ENCODE measurements around the gene DUSP8. TPM values are rescaled to one million over a fixed set of nuclear protein-coding genes. Genes with fewer than 3 reads are reported as not detected.

DUSP8 gene
- total RNA-seq, 4 donors from 2014 or later = 13.3 to 31.8 (median 19.8) TPM

DNA sequence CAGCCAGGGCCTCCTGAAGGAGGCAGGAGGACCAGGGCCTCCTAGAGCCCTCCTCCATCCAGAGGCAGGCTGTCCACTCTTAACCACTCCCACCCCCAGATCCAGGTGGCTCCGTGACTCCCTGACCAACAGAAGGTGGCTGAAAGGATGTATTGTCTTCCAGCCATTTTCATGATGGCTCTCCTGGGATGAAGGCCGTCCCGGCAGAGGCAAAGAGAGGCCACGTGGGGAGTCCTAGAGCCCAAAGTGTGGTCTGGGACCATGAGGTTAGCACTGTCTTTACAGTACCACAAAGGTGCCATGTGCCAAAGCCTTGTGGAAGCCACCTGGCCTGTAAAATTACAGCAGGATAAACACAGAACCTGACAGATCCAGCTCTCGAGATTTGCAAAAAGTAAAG is 42.3 kb downstream of the DUSP8 start:
- H3K27ac ChIP-seq = no peak overlapping the region
- H3K4me1 ChIP-seq = peaks cover 0 to 37% (median 14%) of the 10 kb centered on the region in 4 donors
- H3K4me3 ChIP-seq = no peak overlapping the region
- no peak for DNase-seq
- no peaks in the 10 kb centered on the region for H3K27me3 ChIP-seq
- WGBS, 2 donors (ENCODE audit: low coverage in 1 of 2) = 84 to 94% methylated on average over 4 to 5 of the region's 5 CpGs
- intact Hi-C loops (cut with DNase I; ENCODE audit: low total_unique reads) = no loop called here
- peaks cover 0 to 6% (median 0%) of the 10 kb centered on the region in 4 donors for H3K36me3 ChIP-seq
- no peaks in the 10 kb centered on the region for H3K9me3 ChIP-seq
- in situ Hi-C loops (cut with MboI; ENCODE audit: low pct_ligation_motif_present in 1 of 4, low pct_unique_long_range_greater_than_20kb in 1 of 4, low sequenced_read_pairs in 3 of 4) = no loop called here
- TF ChIP-seq POLR2AphosphoS5 (IDR thresholded peaks at IDR 0.05) = no peak

DNA sequence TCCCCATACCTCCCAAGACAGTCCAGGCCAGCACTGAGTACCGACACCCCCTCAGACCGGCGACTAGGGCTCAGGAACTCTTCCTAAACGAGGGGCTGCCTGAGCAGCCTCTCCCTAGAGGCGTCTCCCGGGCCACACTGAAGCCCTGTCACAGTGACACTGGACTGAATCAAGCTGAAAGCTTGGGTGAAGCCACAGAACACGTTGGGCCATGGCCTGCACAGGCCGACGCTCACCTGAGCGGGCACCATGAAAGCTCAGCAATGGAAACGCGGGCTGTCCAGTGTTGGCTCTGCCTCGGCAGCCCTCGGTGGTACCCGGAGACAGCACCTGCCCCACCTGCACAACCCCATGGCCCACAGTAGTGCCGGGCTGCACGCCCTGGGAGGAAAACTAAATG is 42.8 kb downstream of the DUSP8 start:
- Histone ChIP-seq H3K36me3 (peaks cover 0 to 2% (median 0%) of the 10 kb centered on the region in 4 donors), H3K27ac (no peak overlapping the region), H3K9me3 (no peaks in the 10 kb centered on the region), H3K27me3 (no peaks in the 10 kb centered on the region), H3K4me3 (no peak overlapping the region), H3K4me1 (peaks cover 0 to 33% (median 14%) of the 10 kb centered on the region in 4 donors)
- no peak for TF ChIP-seq EP300 (IDR thresholded peaks at IDR 0.05; ENCODE audit: low read depth)
- no peak for TF ChIP-seq POLR2AphosphoS5 (IDR thresholded peaks at IDR 0.05)
- TF ChIP-seq, protein P1, sequence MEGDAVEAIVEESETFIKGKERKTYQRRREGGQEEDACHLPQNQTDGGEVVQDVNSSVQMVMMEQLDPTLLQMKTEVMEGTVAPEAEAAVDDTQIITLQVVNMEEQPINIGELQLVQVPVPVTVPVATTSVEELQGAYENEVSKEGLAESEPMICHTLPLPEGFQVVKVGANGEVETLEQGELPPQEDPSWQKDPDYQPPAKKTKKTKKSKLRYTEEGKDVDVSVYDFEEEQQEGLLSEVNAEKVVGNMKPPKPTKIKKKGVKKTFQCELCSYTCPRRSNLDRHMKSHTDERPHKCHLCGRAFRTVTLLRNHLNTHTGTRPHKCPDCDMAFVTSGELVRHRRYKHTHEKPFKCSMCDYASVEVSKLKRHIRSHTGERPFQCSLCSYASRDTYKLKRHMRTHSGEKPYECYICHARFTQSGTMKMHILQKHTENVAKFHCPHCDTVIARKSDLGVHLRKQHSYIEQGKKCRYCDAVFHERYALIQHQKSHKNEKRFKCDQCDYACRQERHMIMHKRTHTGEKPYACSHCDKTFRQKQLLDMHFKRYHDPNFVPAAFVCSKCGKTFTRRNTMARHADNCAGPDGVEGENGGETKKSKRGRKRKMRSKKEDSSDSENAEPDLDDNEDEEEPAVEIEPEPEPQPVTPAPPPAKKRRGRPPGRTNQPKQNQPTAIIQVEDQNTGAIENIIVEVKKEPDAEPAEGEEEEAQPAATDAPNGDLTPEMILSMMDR (IDR thresholded peaks at IDR 0.05) = no peak
- no peak for TF ChIP-seq POLR2A (IDR thresholded peaks at IDR 0.05)
- WGBS, 2 donors (ENCODE audit: low coverage in 1 of 2) = 91% methylated on average over 17 of the region's 17 CpGs; no CpG with 5 or more reads in 1 of the 2 donors
- in situ Hi-C loops (cut with MboI; ENCODE audit: low pct_ligation_motif_present in 1 of 4, low pct_unique_long_range_greater_than_20kb in 1 of 4, low sequenced_read_pairs in 3 of 4) (no loop called here), intact Hi-C loops (cut with DNase I; ENCODE audit: low total_unique reads) (no loop called here)
- no peak for DNase-seq

DNA sequence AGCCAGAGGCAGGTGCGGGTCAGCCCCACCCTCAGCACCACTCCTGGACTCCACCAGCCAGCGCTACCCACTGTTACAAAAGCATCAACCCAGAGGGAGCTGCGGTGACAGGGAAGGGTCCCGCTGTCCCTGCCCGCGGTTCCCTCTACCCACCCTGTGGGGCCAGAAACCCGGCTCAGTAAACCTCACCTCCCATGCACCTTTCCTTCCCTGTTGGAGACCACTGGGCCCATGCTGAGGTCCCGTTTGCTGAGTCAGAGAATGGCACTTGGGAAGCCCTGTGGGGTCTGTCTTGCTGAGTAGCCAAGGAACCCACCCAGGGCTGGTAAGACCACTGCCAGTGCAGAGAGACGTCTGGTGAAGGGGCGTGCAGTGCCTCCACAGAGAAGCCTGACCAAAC is 43.4 kb downstream of the DUSP8 start:
- Histone ChIP-seq H3K36me3 (no peaks in the 10 kb centered on the region), H3K27ac (no peak overlapping the region), H3K4me3 (no peak overlapping the region), H3K27me3 (no peaks in the 10 kb centered on the region), H3K4me1 (peaks cover 0 to 36% (median 14%) of the 10 kb centered on the region in 4 donors), H3K9me3 (no peaks in the 10 kb centered on the region)
- 94 to 100% methylated on average over 3 to 10 of the region's 10 CpGs for WGBS, 2 donors (ENCODE audit: low coverage in 1 of 2)
- DNase-seq = no peak
- in situ Hi-C loops (cut with MboI; ENCODE audit: low pct_ligation_motif_present in 1 of 4, low pct_unique_long_range_greater_than_20kb in 1 of 4, low sequenced_read_pairs in 3 of 4) (no loop called here), intact Hi-C loops (cut with DNase I; ENCODE audit: low total_unique reads) (no loop called here)
- TF ChIP-seq EP300 (IDR thresholded peaks at IDR 0.05; ENCODE audit: low read depth) = no peak
- TF ChIP-seq POLR2AphosphoS5 (IDR thresholded peaks at IDR 0.05) = no peak
- TF ChIP-seq, protein P1 (IDR thresholded peaks at IDR 0.05) = no peak

DNA sequence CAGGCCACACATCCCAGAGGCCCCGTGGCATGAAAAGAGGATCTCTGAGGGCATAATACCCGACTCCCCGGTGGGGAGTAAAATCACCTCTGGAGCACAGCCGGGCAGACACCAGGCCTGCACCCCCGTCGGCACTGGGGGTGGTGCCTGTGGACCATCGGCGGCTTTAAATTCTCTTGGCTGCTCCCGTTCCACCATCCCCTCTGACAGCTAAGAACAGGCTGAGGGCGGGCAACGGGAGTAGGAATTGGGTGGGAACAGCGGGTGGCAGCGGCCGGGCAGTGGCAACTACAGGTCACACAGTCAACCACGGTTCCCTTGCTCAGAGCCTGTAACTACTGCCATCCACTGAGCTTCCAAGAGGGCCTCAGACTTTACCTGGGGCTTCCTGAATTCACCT is 45.3 kb downstream of the DUSP8 start:
- in situ Hi-C loops (cut with MboI; ENCODE audit: low pct_ligation_motif_present in 1 of 4, low pct_unique_long_range_greater_than_20kb in 1 of 4, low sequenced_read_pairs in 3 of 4) (no loop called here), intact Hi-C loops (cut with DNase I; ENCODE audit: low total_unique reads) (no loop called here)
- Histone ChIP-seq H3K27me3 (no peaks in the 10 kb centered on the region), H3K27ac (no peak overlapping the region), H3K4me1 (peaks cover 0 to 17% (median 6%) of the 10 kb centered on the region in 4 donors), H3K9me3 (no peaks in the 10 kb centered on the region), H3K4me3 (no peak overlapping the region), H3K36me3 (no peaks in the 10 kb centered on the region)
- WGBS, 2 donors (ENCODE audit: low coverage in 1 of 2) = 88% methylated on average over 15 of the region's 15 CpGs; no CpG with 5 or more reads in 1 of the 2 donors
- TF ChIP-seq EP300 (IDR thresholded peaks at IDR 0.05; ENCODE audit: low read depth) (no peak), POLR2AphosphoS5 (IDR thresholded peaks at IDR 0.05) (no peak), POLR2A (IDR thresholded peaks at IDR 0.05) (no peak)
- TF ChIP-seq, protein P1 (IDR thresholded peaks at IDR 0.05) = no peak
- no peak for DNase-seq

DNA sequence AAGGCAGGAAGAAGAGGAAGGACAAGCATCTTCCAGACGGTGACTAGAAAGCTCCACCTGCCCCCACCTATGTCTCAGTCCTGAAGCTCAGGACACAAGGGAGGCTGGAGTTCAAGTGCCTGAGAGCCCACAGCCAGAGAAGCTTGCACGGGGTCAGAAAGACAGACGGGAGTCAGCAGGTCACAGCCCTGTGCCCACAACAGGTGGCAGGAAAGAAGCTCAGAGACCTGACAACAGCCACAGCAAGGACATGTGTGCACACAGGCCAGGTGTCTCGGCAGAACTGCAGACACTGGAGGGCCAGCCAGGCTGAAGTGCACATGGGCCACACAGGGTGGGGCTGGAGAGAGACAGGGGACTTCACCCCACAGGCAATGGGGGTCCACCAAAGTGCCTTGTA is 48.3 kb downstream of the DUSP8 start:
- intact Hi-C loops (cut with DNase I; ENCODE audit: low total_unique reads) (no loop called here), in situ Hi-C loops (cut with MboI; ENCODE audit: low pct_ligation_motif_present in 1 of 4, low pct_unique_long_range_greater_than_20kb in 1 of 4, low sequenced_read_pairs in 3 of 4) (loop anchor here in 3 of 4 donors (25.0 kb wide), 3 partner anchors 236 to 636 kb away; partner anchors contain the start of gene MUC5B (in 2 of the 3))
- WGBS, 2 donors (ENCODE audit: low coverage in 1 of 2) = 81% methylated on average over 4 of the region's 4 CpGs; no CpG with 5 or more reads in 1 of the 2 donors
- H3K27me3 ChIP-seq = no peaks in the 10 kb centered on the region
- no peaks in the 10 kb centered on the region for H3K36me3 ChIP-seq
- TF ChIP-seq POLR2A (IDR thresholded peaks at IDR 0.05) = no peak
- no peak for TF ChIP-seq EP300 (IDR thresholded peaks at IDR 0.05; ENCODE audit: low read depth)
- TF ChIP-seq, protein P1 (IDR thresholded peaks at IDR 0.05) = no peak
- no peak for TF ChIP-seq POLR2AphosphoS5 (IDR thresholded peaks at IDR 0.05)
- H3K4me3 ChIP-seq = no peak overlapping the region
- H3K4me1 ChIP-seq = peaks cover 0 to 6% (median 3%) of the 10 kb centered on the region in 4 donors
- H3K9me3 ChIP-seq = no peaks in the 10 kb centered on the region
- no peak for DNase-seq
- H3K27ac ChIP-seq = no peak overlapping the region
